Measurements from ENCODE around the gene C8B. TPM values are rescaled to one million over a fixed set of nuclear protein-coding genes. Genes with fewer than 3 reads are reported as not detected.

Gene C8B
- total and polyA plus RNA-seq, 2 experiments from 2014 or later = not detected

- Histone ChIP-seq H4K20me1 (replicated peaks; ENCODE audit: insufficient read depth) (no peaks in the 10 kb centered on the region), H3K36me3 (ENCODE audit: insufficient read depth) (no peaks in the 10 kb centered on the region), H3K4me3 (no peak overlapping the region), H3K4me2 (no peak overlapping the region), H3K27ac (ENCODE audit: low read depth) (no peak overlapping the region), H3K9me2 (ENCODE audit: insufficient read depth) (no peaks in the 10 kb centered on the region), H3K79me2 (replicated peaks; ENCODE audit: insufficient read depth) (no peaks in the 10 kb centered on the region), H3K27me3 (ENCODE audit: insufficient read depth) (no peaks in the 10 kb centered on the region), H3F3A (replicated peaks; ENCODE audit: low read depth) (no peaks in the 10 kb centered on the region), H3K4me1 (ENCODE audit: insufficient read depth) (no peaks in the 10 kb centered on the region), H2AFZ (no peak overlapping the region)
- H3K4me1 Mint-ChIP-seq = no peaks in the 10 kb centered on the region
- no peaks in the 10 kb centered on the region for H3K36me3 Mint-ChIP-seq (ENCODE audit: low read depth)
- no peaks in the 10 kb centered on the region for H3K9me3 Mint-ChIP-seq
- no peak overlapping the region for H3K27ac Mint-ChIP-seq
- ATAC-seq = no peak
- no peaks in the 10 kb centered on the region for H3K27me3 Mint-ChIP-seq (ENCODE audit: insufficient read depth, low read depth, poor library complexity)
- no peak for DNase-seq (ENCODE audit: low spot score)
- H3K4me3 Mint-ChIP-seq = no peak overlapping the region
- TF ChIP-seq NANOG (IDR thresholded peaks at IDR 0.05; ENCODE audit: borderline replicate concordance) (no peak), EZH2 (IDR thresholded peaks at IDR 0.05; ENCODE audit: low read depth, unreplicated experiment) (no peak)
Observed at GRCh38 chr1:56952501-56952900, 13.3 kb downstream of the C8B start.

- Histone ChIP-seq H3K4me2 (no peak overlapping the region), H3K27me3 (ENCODE audit: insufficient read depth) (no peaks in the 10 kb centered on the region), H3K4me3 (no peak overlapping the region), H3K27ac (ENCODE audit: low read depth) (no peak overlapping the region), H2AFZ (no peak overlapping the region), H3K9me2 (ENCODE audit: insufficient read depth) (no peaks in the 10 kb centered on the region; the same call in 1 of the 2 replicates), H3F3A (replicated peaks; ENCODE audit: low read depth) (no peaks in the 10 kb centered on the region), H3K36me3 (ENCODE audit: insufficient read depth) (no peaks in the 10 kb centered on the region), H4K20me1 (replicated peaks; ENCODE audit: insufficient read depth) (no peaks in the 10 kb centered on the region), H3K4me1 (ENCODE audit: insufficient read depth) (no peaks in the 10 kb centered on the region), H3K79me2 (replicated peaks; ENCODE audit: insufficient read depth) (no peaks in the 10 kb centered on the region)
- H3K4me3 Mint-ChIP-seq = no peak overlapping the region
- no peak for TF ChIP-seq CREB1 (CRISPR knock-in tag; IDR thresholded peaks at IDR 0.05; ENCODE audit: low read depth)
- no peak for TF ChIP-seq EZH2phosphoT487 (IDR thresholded peaks at IDR 0.05; ENCODE audit: unreplicated experiment)
- no peak for TF ChIP-seq ZNF462 (CRISPR knock-in tag; IDR thresholded peaks at IDR 0.05)
- TF ChIP-seq ZNF114 (CRISPR knock-in tag; IDR thresholded peaks at IDR 0.05) = no peak
- ATAC-seq = no peak
- H3K27me3 Mint-ChIP-seq (ENCODE audit: insufficient read depth, low read depth, poor library complexity) = no peaks in the 10 kb centered on the region
- DNase-seq (ENCODE audit: low spot score) = no peak
- no peaks in the 10 kb centered on the region for H3K36me3 Mint-ChIP-seq (ENCODE audit: low read depth)
- no peak overlapping the region for H3K27ac Mint-ChIP-seq
- no peaks in the 10 kb centered on the region for H3K9me3 Mint-ChIP-seq
- no peaks in the 10 kb centered on the region for H3K4me1 Mint-ChIP-seq
Observed at GRCh38 chr1:56948403-56949023, 17.3 kb downstream of the C8B start.

Measured in GM23338 (cell line).